ENCODE measurements around the gene HDAC9.

DNA sequence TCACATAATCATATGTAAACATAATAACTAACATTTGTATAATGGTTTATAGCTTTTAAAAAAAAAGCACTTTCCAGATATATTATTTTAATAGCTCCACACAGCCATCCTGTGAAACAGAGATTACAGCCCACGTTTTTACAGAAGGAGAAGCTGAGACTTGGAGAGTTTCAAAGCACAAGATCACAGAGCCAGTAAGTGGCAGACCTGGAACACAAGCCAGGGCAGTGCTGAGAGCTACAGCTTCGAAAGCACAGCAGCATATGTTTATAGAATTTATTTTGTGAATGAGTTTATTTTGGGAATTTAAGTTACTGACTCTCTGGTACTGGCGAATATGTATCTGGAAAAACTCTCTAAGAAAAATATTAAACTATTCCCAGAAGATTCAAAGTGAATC, 149.4 kb downstream of the HDAC9 start:
- TF ChIP-seq, protein P1, sequence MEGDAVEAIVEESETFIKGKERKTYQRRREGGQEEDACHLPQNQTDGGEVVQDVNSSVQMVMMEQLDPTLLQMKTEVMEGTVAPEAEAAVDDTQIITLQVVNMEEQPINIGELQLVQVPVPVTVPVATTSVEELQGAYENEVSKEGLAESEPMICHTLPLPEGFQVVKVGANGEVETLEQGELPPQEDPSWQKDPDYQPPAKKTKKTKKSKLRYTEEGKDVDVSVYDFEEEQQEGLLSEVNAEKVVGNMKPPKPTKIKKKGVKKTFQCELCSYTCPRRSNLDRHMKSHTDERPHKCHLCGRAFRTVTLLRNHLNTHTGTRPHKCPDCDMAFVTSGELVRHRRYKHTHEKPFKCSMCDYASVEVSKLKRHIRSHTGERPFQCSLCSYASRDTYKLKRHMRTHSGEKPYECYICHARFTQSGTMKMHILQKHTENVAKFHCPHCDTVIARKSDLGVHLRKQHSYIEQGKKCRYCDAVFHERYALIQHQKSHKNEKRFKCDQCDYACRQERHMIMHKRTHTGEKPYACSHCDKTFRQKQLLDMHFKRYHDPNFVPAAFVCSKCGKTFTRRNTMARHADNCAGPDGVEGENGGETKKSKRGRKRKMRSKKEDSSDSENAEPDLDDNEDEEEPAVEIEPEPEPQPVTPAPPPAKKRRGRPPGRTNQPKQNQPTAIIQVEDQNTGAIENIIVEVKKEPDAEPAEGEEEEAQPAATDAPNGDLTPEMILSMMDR (IDR thresholded peaks at IDR 0.05; ENCODE audit: insufficient read depth, low read length, poor library complexity, severe bottlenecking) = no peak
- TF ChIP-seq EZH2phosphoT487 (conservative IDR thresholded peaks at IDR 0.05; ENCODE audit: low read length) = no peak
